ENCODE results near the gene CAST.

CAST gene

DNA sequence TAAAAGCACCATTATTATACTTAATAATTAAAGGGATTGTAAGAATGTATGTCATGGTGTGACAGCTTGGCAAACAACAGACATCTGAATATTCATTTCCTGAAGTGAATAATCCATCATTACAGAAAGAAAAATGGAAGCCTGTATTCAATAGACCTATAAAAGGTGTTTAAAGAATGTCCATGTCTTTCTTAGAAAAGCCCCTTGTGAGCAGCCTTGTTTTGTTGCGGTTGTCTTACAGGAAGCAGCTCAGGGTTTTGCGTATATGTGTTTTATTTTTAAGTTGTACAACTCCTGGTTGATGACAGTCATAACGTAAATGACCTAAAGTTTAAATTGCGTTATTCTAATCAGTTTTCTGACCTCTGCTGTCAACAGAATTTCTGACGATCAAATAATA lies 53.8 kb downstream of the CAST start:
- no peak for DNase-seq (ENCODE audit: low read depth)
- H3K4me3 ChIP-seq (ENCODE audit: low read depth, low read length) = no peak overlapping the region
- no peak for TF ChIP-seq CTCF (IDR thresholded peaks at IDR 0.05; ENCODE audit: low read depth, low read length, missing control alignments)

DNA sequence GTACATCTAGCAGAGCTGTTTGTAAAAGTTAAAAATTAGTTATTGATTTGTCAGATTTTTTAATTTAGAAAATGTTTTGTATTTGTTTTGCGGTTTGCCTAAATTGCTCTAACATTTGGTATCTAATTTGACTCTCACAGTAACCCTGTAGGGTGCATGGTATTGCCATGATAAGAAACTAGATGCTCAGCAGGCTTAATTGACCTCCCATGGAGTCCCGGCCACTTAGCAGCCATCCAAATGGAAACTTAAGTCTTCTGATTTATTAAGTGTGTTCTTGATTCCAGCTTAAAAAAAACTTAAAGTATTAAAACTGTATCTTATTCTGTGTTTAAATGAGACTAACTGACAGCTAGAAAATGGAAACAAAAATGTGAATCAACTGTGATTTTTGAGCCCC lies 54.5 kb downstream of the CAST start:
- no peak for DNase-seq (ENCODE audit: low read depth)
- H3K4me3 ChIP-seq (ENCODE audit: low read depth, low read length) = no peak overlapping the region
- no peak for TF ChIP-seq CTCF (IDR thresholded peaks at IDR 0.05; ENCODE audit: low read depth, low read length, missing control alignments)

DNA sequence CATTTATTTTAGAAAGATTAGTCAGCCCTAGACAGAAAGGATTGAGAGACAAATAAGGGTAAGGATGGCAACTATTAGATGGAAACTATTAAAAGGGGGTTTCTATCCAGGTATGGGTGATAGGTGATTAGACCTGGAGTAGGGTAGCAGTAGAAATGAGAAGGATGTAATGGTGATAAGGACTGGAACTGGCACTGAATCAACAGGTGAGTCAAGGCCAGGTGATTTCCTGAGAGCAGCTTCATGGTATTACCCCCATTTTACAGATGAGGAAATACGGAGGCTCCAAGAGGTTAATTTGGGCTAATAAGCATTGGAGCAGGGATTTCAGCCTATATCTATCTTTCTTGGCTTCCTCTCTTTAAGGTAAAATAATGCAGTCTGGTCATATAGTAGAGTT lies 55.7 kb downstream of the CAST start:
- DNase-seq (ENCODE audit: low read depth) = no peak
- H3K4me3 ChIP-seq (ENCODE audit: low read depth, low read length) = no peak overlapping the region
- no peak for TF ChIP-seq CTCF (IDR thresholded peaks at IDR 0.05; ENCODE audit: low read depth, low read length, missing control alignments)

DNA sequence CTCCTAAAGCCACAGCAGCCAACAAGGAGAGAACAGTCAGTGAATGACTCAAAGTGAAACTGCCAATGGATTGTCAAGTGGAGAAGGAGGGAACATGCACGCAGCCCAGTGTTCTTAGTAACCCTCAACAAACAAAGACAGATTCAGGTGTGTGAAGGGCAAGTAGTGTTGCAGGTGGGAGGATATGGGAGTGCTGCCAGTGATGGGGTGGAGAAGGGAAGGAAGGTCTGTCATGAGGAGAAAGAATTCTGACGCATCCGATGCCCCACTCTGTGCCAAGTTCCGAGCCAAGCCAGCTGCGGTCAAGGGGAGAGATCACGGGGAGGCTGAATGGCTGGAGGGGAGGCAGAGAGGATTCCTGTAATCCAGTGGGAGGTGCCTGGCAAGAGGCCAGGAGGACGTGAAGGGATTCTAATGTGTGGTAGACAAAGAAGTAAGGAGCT lies 56.5 kb downstream of the CAST start:
- H3K4me3 ChIP-seq (ENCODE audit: low read depth, low read length) = no peak overlapping the region
- no peak for DNase-seq (ENCODE audit: low read depth)
- TF ChIP-seq CTCF (IDR thresholded peaks at IDR 0.05; ENCODE audit: low read depth, low read length, missing control alignments) = no peak

GRCh38 chr5:96720408-96720807 lies 58.2 kb downstream of the CAST start:
- DNase-seq (ENCODE audit: low read depth) = no peak
- no peak for TF ChIP-seq CTCF (IDR thresholded peaks at IDR 0.05; ENCODE audit: low read depth, low read length, missing control alignments)
- no peak overlapping the region for H3K4me3 ChIP-seq (ENCODE audit: low read depth, low read length)

GRCh38 chr5:96721351-96721977 lies 59.3 kb downstream of the CAST start:
- H3K4me3 ChIP-seq (ENCODE audit: low read depth, low read length) = no peak overlapping the region
- TF ChIP-seq CTCF (IDR thresholded peaks at IDR 0.05; ENCODE audit: low read depth, low read length, missing control alignments) = no peak
- no peak for DNase-seq (ENCODE audit: low read depth)

DNA sequence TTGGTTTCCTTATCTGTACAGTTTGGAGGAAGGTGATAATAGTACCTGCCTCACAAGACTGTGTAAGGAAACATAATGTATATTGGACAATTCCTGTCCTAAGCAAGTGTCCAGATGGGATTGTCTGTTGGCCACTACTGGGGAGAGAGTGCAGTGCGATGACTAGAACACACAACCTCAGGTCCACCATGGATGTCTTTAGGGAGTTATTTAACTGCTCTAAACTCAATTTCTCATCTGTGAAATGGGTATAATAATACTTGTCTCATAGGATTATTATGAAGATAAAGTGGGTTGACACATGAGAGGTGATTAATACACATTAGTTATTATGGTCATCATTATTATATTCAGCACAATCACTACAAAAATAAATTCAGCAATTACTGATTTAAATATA lies 63.1 kb downstream of the CAST start:
- H3K4me3 ChIP-seq (ENCODE audit: low read depth, low read length) = no peak overlapping the region
- TF ChIP-seq CTCF (IDR thresholded peaks at IDR 0.05; ENCODE audit: low read depth, low read length, missing control alignments) = no peak
- no peak for DNase-seq (ENCODE audit: low read depth)

All from GM12864 (cell line).